Activated gamma-delta T cell treated with anti-CD3 and anti-CD28 coated beads, Interleukin-2, amount 50 U/mL, for 16 hours (primary cell): ENCODE results near the gene TCN2.
"Not testable (repeated sequence)": the region's sequence is repeated elsewhere in the genome, so short reads cannot be mapped to it uniquely, and the experiment has no call there.

Experiments used
- DNase-seq: peaks from one replicate; pipeline ENCODE4 v3.0.0-alpha.2; 2020; ENCODE audit warnings: low read depth

TCN2 gene

DNA sequence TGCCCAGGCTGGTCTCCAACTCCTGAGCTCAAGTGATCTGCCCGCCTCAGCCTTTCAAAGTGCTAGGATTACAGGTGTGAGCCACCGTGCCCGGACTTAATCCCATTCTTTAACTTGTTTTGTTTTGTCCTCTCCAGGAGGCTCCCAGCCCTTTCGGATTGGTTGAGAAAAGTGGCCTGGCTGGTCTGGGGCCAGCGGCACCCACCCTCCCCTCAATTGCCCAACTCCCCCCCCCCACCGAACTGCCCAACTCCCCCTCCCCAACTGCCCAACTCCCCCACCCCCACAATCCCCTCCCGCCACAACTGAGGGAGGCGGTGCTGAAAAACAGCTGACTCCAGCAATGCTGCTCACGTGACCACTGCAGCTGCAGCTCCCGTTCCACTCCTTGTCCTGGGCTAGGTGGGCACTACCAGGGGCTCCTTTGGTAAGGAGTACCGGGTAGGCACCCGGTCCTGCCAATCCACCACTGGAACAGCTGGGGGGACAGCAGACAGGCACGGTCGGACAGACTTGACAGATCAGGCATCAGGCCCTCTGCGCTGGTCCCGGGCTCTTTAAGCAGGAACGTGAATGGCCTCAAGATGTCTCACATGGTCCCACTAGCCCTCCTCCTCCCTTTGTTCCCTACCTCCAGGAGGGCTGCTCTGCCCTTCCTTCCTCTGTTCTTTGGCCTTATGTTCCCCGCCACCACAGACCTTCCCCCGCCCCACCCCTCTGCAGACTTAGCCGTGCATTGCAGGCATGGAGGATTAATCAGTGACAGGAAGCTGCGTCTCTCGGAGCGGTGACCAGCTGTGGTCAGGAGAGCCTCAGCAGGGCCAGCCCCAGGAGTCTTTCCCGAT is at the start of gene TCN2:
TSS of gene TCN2 (plus strand) at position 720 of the 845 bp plus-strand sequence. CDS start 158 bp downstream, outside the sequence.
- no peak for DNase-seq

DNA sequence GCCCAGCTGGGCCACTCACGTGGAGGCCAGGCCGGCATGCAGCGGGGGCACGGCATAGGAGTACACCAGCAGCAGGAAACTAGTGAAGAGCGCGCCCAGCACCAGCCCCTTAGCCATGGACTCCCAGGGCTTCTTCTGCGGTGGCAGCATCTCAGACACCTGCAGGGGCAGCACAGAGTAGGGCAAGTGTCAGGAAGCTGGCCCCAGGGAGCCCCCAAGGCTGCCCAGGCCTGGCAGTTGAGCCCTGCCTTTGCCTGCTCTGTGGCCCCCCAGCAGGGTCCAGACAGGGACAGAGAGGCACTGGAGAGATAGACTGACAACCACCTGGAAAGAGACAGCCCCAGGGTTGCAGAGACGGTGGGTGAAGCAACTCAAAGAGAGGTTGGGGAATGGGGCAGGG is 49.7 kb upstream of the TCN2 start:
- DNase-seq = no peak

DNA sequence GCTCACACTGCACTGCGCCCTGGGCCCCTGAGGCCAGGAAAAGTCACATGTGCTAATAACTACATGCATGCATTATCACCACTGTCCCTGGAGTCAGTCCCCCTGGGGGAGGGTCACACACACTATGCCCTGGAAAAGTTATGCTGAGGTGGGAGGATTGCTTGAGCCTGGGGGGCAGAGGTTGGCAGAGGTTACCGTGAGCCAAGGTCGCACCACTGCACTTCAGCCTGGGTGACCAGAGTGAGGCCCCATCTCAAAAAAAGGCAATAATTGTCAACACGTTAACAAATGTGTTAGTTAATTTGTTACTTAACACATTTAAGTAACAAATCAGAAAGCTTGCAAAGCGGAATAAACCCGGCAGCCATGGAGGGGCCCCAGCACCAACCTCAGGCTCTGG is 47.1 kb upstream of the TCN2 start:
- DNase-seq = no peak

DNA sequence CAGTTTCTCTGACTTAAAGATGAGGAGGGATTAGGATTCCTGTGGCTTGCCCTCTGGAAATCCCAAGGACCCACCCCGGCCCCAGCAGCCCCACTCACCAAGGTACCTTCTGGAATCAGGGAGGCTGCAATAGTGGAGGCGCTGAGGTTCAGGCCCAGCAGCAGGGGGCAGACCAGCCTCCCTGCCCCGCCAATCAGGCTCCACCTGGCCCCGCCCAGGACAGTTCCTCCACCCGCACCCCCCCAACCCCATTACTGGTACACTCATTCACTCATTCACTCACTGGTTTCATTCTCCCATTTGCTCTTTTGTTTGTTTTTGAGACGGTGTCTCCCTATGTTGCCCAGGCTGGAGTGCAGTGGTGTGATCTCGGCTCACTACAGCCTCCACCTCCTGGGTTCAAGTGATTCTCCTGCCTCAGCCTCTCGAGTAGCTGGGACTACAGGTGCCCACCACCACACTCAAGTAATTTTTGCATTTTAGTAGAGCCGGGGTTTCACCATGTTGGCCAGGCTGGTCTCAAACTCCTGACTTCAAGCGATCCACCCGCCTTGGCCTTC is 46.3 kb upstream of the TCN2 start:
- DNase-seq = not testable (repeated sequence)

DNA sequence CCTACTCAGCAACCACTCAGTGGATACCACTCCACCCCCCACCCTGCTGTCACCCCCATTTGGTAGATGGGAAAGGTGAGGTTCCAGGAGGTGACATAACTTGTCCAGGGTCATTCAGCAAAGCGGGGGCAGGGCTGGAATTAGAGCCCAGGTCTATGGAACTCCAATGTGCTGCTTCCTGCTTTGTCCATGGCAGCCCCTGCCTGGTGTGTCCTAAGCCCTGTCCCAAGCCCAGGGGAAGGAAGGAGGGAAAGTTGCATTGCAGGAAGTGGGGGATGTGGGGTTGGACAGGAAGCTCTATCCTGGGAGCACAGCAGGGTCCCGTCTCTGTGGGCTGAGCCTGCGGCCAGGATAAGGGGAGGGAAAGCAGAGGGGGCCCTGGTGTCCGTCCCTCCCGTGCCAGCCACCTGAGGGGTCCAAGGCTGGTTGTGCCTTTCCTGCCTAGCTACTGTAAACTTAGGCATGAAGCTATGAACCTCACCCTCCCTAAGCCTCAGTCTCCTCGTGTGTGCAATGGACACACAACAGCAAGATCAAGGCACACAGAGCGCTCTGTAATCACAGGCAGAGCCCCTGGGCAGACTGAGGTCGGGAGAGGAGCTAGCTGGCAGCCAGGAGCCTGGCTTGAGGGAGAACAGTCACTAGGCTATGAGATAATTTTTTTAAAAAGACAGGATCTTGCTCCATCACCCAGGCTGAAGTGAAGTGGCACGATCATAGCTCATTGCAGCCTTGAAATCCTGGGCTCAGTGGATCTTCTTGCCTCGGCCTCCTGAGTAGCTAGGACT is 45.4 kb upstream of the TCN2 start:
- DNase-seq = no peak

DNA sequence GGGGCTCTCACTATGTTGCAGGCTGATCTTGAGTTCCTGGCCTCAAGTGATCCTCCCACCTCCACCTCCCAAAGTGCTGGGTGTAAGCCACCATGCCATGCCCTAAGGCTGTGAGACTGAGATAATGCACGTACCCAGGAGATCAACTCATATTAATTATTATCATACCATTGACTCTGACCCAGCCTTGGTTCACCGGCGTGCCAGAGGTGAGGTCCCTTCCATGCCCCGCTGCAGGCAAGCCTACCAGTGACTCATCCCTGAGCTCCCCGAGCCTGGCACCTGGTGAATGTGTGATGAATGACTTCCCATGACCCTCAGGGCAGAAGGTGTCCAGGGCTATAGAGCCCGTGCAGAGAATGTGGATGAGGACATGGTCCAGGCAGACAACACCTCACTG is 44.6 kb upstream of the TCN2 start:
- no peak for DNase-seq

DNA sequence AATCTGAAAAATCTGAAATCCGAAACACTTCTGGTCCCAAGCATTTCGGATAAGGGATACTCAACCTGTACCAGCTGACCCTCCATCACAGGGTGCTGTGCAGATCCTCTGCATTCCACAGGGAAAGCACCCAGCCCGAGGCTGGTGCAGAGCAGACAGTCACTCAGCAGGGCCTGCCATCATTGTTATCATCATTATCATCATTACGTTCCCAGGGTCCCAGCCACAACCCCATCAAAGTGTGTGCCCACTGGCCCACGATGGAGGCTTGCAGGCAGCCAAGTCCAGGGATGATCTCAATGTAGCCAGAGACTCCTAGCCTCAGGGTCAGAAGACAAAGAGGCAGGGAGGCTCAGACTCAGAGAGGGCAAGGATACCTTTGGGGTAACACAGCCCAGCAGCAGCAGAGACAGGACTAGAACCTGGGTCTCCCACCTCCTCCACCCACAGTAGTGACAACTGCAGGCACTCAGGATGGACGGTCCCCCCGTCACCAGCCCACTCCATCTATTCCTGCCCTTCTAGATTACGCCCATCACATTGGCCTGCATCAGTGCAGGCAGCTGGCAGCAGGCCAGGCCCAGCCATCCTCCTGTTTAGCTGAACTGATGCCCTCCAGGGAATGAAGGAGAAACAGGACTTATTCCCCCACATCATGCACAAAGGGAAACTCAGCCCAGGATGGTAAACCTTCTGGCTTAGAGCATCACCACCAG is 42.8 kb upstream of the TCN2 start:
- DNase-seq = no peak

DNA sequence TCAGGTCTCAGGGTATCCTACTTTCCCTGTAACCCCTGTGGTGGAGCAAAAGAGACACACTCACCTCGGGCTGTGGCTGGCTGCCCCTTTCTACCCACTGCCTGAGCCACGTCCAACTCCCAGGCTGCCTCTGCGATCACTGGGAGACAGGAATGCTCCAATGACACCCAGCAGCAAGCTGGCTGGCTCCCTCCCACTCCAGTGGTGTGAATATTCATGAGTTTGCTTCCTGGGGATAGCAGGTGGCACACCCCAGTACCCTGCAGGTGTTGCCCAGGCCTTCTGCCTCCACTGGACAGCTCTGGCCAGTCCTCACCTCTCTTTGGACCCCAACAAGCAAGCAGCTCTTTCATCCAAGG is 42.2 kb upstream of the TCN2 start:
- no peak for DNase-seq

DNA sequence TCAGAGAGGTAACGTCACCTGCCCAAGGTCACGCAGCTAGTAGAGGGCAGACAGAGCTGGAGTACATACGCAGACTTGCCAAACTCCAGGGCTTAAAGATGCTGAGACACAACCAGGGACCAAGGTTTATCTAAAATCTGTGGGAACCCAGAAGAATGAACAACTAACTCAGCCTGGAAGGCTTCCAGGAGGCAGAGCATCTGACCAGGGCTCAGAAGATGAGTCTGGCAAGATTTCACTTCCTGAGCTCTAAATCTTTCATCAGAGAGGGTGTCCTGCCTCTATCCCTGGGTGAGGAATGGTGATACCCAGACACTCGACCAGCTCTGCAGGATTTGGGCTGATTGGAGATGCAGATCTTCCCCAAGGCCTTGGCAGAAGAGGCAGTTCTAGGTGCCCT is 41.6 kb upstream of the TCN2 start:
- no peak for DNase-seq

DNA sequence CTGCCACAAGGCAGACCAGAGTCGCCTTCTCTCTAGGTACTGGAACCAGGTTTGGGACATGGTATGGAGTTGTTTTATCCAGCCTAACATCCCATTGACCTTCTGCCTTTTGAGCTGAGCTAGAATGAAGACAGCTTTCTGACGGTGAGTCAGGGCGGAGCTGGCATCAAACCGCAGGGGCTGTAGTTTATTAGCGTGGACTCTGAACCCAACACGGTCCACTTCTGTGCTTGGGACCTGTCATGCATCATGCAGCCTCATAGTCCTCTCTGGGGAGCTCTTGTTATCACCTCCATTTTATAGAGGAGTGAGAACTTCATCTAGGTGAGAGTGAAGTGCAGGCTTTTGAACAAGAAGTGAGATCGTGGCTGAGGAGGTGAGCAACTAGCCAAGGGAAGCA is 40.8 kb upstream of the TCN2 start:
- no peak for DNase-seq

DNA sequence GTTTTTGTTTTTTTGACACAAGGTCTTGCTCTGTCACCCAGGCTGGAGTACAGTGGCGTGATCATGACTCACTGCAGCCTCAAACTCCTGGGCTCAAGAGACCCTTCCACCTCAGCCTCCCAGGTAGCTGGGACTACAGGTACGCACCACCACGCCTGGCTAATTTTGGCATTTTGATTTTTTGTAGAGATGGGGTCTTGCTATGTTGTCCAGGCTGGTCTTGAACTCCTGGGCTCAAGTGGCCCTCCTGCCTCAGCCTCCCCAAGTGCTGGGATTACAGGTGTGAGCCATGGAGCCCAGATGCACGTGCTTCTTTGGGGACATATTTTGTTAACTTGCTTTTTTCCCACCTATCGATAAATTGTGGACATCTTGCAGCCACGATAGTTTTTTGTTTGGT is 39.7 kb upstream of the TCN2 start:
- DNase-seq = not testable (repeated sequence)

DNA sequence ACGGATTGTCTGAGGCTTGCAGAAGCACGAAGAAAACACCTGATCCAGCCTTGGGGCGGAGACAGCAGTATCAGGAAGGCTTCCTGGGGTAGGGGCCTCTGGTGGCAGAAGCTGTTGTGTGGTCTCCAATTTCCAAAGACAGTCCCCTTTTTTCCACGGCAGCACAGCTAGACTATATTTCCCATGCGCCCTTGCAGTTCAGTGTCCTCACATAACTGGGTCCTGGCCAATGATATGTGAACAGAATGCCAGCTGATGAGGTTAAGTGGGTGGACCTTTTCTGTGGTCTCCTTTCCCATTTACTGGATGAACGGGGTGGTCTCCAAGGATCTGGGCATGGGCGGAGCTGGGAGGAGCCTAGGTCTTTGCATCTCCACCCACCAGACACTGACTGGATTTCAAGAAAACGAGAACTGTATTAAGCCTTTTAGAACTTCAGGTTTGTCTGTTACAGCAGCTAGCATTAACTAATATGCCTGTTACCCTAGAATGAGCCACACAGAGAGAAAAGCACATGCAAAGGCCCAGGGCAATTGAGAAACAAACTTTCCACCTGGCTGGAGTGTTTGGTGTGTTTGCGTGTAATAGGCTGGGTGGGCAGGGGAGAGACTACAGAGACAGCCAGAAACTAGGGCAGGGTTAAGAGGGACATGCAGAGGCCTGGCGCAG is 38.7 kb upstream of the TCN2 start:
- DNase-seq = no peak

DNA sequence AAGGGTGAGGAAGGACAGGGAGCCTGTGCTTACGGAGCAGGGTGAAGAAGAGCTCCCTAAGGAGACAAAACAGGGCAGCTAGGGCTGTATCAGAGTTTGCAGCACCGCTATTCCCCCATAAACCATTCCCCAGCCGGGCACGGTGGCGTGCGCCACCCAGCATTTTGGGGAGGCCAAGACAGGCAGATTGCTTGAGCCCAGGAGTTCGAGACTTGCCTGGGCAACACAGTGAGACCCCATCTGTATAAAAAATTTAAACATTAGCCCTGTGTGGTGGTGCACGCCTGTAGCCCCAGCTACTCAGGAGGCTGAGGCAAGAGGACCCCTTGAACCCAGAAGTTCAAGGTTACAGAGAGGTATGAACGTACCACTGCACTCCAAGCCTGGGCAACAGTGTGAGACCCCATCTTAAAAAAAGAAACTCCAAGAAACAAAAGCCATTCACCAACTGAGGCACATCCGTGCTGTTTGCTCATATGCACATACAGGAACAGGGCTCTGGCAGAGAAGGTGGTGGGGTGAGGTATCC is 37.2 kb upstream of the TCN2 start:
- no peak for DNase-seq

DNA sequence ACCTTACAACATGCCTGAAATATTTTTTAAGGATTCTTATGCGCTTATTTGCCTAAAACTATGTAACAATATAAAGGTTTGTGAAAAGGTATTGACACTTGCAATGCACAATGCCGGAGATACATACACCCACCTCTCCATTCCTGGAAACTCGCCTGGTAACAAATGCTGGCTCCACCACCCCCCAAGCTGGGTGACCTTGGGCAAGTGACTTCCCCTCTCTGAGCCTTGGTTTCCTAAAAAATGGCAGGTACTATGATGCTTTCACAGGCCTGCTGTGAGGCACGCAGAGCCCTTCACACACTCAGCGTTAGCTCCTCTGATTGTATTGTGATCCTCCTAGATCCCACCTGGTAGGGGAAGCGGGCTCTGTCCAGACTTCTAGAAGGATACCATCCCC is 34.8 kb upstream of the TCN2 start:
- no peak for DNase-seq

DNA sequence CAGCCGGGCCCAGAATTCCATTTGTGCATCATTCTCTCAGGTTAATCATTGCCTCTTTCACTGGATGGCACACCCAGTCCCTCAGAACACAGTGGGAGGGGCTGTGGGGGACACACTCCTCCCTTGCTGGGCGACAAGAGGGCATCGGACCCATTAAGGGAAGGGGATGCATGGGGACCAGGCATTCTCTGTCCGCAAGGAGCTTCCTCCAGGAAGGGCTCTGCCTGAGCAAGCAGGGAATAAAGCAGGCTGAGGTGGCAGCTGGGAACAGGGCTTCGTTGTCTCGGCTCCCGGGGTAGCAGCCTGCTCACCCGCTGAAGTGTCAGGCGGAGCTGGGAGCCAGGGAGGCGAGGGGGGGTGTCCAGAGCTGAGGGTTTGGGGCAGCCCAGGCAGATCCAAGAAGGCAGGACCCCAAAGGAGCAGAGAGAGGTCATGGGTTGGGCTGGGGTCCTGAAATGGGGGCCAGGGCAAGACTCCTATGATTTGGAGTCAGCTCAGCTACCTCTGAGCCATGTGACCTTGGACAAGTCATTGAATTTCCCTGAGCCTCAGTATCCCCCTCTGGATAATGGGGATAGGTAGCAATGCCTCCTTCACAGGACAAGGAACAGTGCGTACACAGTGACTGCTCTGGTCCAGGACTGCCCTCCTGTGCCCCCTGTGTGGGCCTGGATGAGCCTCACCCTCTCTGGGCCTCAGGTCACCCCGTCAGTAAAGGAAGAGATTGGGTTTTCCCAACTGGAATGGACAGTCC is 34.0 kb upstream of the TCN2 start:
- DNase-seq = no peak

DNA sequence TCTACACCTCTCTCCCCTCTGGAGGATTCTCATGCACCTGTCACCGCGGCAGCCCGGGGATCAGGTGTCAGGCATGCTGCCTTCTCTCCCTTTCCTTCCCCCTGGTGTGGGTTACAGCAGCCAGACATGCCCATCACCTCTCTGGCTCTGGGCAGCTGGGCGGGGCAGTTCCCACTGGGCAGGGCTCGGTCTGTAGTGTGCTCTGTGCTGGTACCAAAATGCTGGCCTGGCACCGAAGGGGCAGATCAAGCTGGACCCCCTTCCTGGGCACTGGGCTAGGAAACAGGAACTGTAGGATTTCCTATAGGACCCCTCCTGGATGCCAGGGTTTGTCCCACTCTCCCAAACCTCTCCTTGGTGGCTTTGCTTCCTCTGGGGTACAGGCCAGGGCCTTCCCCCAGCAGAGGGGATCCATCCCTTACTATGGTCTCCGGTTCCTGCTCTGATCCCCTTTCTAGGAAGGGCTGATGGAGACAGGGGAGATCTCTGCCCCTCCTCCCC is 33.3 kb upstream of the TCN2 start:
- DNase-seq = no peak

DNA sequence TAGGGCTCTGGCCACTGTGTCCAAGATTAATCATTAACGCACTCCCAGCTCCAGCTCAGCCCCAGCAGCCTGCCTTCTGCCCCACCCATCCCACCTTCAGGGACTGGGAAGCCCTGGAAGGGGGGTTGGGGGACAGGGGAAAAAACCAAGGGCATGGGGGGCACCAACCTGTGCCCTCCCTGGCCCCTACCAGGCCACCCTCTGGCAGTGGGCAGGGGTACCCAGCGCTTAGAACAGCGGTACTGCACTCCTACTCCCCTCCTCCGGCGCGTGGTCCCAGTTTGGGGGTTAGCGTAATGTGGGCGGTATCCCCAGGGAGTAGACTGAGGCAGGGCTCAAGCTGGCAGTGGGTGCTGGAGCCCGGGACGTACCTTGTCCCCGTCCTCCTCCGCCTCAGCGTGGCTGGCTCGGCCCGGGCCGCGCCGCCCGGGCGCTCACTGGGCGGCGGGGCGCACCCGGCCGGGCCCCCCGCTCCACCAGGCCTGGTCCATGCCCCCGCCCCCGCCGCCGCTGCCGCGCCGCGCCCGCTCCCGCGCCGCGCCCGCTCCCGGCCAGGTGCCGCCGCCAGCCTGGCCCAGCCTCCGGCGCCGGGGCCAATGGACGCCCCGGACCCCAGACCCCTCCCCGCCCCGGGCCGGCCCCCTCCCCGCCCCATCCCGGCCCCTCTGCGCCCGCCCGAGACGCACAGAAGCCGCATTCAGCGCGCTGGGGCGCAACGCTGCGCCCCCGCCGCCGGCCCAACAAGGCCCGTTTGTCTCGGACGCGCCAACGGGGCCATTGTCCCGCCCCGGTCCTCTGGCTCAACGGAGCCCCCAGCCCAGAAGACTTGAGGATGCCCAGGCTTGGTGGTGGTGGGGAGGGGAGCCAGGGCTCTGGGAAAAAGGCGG is 32.6 kb upstream of the TCN2 start, which contains the start of gene GAL3ST1:
TSS of gene GAL3ST1 (minus strand) at position 571 of the 887 bp plus-strand sequence. CDS start 17,273 bp downstream, outside the sequence.
- DNase-seq = no peak

DNA sequence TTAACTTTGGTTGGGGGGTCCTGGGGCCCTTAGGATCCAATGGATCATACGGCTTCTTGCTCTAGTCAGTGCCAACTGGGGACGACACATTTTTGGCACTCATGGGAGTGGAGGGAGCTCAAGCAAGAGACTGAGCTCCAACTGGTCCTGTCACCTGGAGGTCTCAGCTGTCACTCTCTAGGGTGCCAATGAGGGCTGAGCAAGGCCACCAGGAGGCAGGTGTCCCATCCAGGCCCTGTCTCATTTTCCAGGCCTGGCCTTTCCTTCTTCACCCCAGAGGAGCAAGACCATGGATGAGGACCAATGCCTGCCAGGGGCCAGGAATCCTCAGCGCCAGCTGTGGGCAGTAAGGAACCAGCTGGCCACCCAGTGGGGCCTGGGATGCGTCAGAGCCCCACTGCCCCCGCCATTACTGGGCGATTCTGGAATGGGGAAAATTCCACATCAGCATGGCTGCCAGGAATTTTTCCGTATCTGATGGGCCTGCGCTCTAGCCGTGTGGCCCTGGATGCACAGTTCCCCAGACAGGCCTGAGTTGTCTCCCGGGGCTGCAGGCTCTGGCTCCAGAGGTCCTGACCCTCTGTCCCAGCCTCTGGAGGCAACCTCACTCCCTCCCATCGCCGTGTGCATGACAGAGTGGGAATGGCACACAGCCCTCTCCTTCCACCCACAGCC is 31.8 kb upstream of the TCN2 start:
- DNase-seq = no peak

DNA sequence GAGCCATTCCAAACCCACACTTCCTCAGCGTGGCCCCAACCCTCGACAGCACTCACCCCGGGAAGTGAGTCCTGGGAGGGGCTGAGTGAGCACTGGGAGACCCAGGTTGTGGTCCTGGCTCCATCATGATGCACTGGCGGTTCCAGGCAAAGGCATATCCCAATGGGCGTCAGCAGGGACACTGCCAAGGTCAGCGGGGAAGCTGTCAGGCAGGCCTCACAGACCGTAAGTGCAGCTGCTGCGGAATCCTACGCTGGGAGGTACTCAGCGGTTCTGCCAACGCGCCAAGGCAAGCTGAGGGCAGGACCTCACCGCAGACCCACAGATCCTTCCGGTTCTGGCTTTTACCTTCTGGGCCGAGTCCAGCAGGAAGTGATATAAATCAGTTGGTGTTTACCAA is 31.1 kb upstream of the TCN2 start:
- no peak for DNase-seq
